CD8-positive, alpha-beta memory T cell (primary cell): ENCODE data around the gene TTC14. TPM values are rescaled to one million over a fixed set of nuclear protein-coding genes. Genes with fewer than 3 reads are reported as not detected.
"Not testable (repeated sequence)": the region's sequence is repeated elsewhere in the genome, so short reads cannot be mapped to it uniquely, and the experiment has no call there.

Experiments used
- CTCF ChIA-PET: fragments of 350-600 bp; sonication (Branson Sonifier 250); formaldehyde crosslinking; loops from one replicate; lab custom pipeline; 2021; ENCODE audit warnings: antibody characterized with exemption; lab: Charles Lee
- POLR2A ChIA-PET: fragments of 350-600 bp; sonication (Branson Sonifier 250); formaldehyde crosslinking; loops from one replicate; lab custom pipeline; 2021; ENCODE audit warnings: antibody characterized with exemption; lab: Charles Lee
- DNase-seq, 5 donors: peaks; one replicate each; pipeline versions ENCODE4 v3.0.0 to v3.0.0-alpha.2; 2020 to 2022; ENCODE audit warnings: mixed read lengths in 1 of 5
- H3K27ac ChIP-seq: one replicate; pipeline ENCODE4 v1.7.0; 2013; ENCODE audit warnings: low read depth, mild to moderate bottlenecking, low read length, moderate library complexity
- H3K27me3 ChIP-seq: 2 replicates; pipeline ENCODE4 v1.7.0; 2013; ENCODE audit warnings: low read length, mild to moderate bottlenecking; ENCODE audit not compliant: insufficient read depth, poor library complexity, severe bottlenecking
- H3K36me3 ChIP-seq: 2 replicates; pipeline ENCODE4 v1.7.0; 2013; ENCODE audit warnings: mild to moderate bottlenecking, low read length, moderate library complexity; ENCODE audit not compliant: insufficient read depth
- H3K4me1 ChIP-seq: 2 replicates; pipeline ENCODE4 v1.7.0; 2013; ENCODE audit warnings: mild to moderate bottlenecking, low read length, moderate library complexity; ENCODE audit not compliant: insufficient read depth
- H3K4me3 ChIP-seq: 2 replicates; pipeline ENCODE4 v1.7.0; 2013; ENCODE audit warnings: mild to moderate bottlenecking, low read length
- H3K9me3 ChIP-seq: 2 replicates; pipeline ENCODE4 v1.7.0; 2013; ENCODE audit warnings: mild to moderate bottlenecking, low read length
- H3K27ac Mint-ChIP-seq, 8 donors: one replicate each; pipeline ENCODE4 v1.8.0; 2020 to 2021; ENCODE audit warnings: mixed read lengths in 8 of 8, mild to moderate bottlenecking in 6 of 8, inconsistent platforms in 3 of 8, moderate library complexity in 3 of 8
- H3K27me3 Mint-ChIP-seq, 2 donors: one replicate each; pipeline ENCODE4 v1.8.0; 2020 to 2021; ENCODE audit warnings: mixed read lengths in 2 of 2, mild to moderate bottlenecking in 1 of 2, moderate library complexity in 1 of 2
- H3K36me3 Mint-ChIP-seq, 3 donors: one replicate each; pipeline ENCODE4 v1.8.0; 2020 to 2021; ENCODE audit warnings: mixed read lengths in 3 of 3, inconsistent platforms in 1 of 3, mild to moderate bottlenecking in 1 of 3
- H3K4me1 Mint-ChIP-seq, 3 donors: one replicate each; pipeline ENCODE4 v1.8.0; 2020 to 2021; ENCODE audit warnings: mixed read lengths in 3 of 3, inconsistent platforms in 1 of 3, mild to moderate bottlenecking in 1 of 3
- H3K4me3 Mint-ChIP-seq, 7 donors: one replicate each; pipeline ENCODE4 v1.8.0; 2020 to 2021; ENCODE audit warnings: mixed read lengths in 7 of 7, mild to moderate bottlenecking in 6 of 7, moderate library complexity in 4 of 7, inconsistent platforms in 2 of 7
- H3K9me3 Mint-ChIP-seq, 5 donors: one replicate each; pipeline ENCODE4 v1.8.0; 2020 to 2022; ENCODE audit warnings: mixed read lengths in 5 of 5, mild to moderate bottlenecking in 3 of 5, moderate library complexity in 2 of 5, inconsistent platforms in 1 of 5
- polyA plus RNA-seq: library from polyadenylated mRNA; unstranded; fragments of 300-500 nt; fragmentation: Illumina TruSeq; gene quantifications from one replicate; pipeline ENCODE4 v1.2.3, GENCODE V29; 2021
- total RNA-seq, 2 experiments: library from RNA; stranded (reverse); gene quantifications; one replicate each; pipeline ENCODE4 v1.2.3, GENCODE V29; 2021

TTC14 gene
- total and polyA plus RNA-seq, 3 experiments from 2014 or later: 17.9 to 43.0 (median 37.2) TPM

DNA sequence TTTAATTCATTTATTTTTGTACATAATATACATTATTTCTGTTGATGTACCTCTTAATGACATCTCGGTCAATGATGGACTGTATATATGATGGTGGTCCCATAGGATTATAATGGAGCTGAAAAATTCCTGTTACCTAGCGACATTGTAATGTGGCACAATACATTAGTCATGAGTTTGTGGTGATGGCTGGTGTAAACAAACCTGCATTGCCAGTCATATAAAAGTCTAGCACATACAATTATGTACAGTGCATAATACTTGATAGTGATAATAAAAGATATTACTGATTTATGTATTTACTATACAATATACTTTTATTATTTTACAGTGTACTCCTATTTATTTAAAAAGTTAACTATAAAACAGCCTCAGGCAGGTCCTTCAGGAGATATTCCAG lies 15.1 kb downstream of the TTC14 start:
- H3K27me3 ChIP-seq: no peaks in the 10 kb centered on the region
- H3K4me1 Mint-ChIP-seq: peaks cover 0 to 3% (median 3%) of the 10 kb centered on the region in 3 donors
- H3K9me3 Mint-ChIP-seq: peaks cover 0 to 5% (median 0%) of the 10 kb centered on the region in 5 donors
- CTCF ChIA-PET: no interaction called here
- peaks cover 5 to 20% (median 6%) of the 10 kb centered on the region in 3 donors for H3K36me3 Mint-ChIP-seq
- H3K9me3 ChIP-seq: no peaks in the 10 kb centered on the region
- no peak overlapping the region for H3K4me3 Mint-ChIP-seq
- POLR2A ChIA-PET: no interaction called here
- no peaks in the 10 kb centered on the region for H3K36me3 ChIP-seq
- DNase-seq: no peak
- H3K4me1 ChIP-seq: no peaks in the 10 kb centered on the region
- no peak overlapping the region for H3K4me3 ChIP-seq
- no peak overlapping the region for H3K27ac ChIP-seq
- H3K27me3 Mint-ChIP-seq: no peaks in the 10 kb centered on the region
- peak overlapping the region in 1 of 8 donors; percentile 83 for H3K27ac Mint-ChIP-seq

DNA sequence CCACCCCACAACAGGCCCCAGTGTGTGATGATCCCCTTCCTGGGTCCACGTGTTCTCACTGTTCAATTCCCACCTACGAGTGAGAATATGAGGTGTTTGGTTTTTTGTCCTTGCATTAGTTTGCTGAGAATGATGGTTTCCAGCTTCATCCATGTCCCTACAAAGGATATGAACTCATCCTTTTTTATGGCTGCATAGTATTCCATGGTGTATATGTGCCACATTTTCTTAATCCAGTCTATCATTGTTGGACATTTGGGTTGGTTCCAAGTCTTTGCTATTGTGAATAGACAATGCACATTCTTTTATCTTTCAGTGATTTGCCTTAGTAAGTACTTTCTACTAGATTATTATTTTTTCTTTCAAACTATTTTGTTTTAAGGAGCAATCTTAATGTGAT lies 16.6 kb downstream of the TTC14 start:
- H3K27ac Mint-ChIP-seq, H3K4me1 Mint-ChIP-seq, H3K9me3 ChIP-seq, H3K27ac ChIP-seq, H3K27me3 ChIP-seq, CTCF ChIA-PET, H3K36me3 ChIP-seq, H3K27me3 Mint-ChIP-seq, H3K4me3 ChIP-seq, H3K9me3 Mint-ChIP-seq, POLR2A ChIA-PET, H3K4me1 ChIP-seq, H3K36me3 Mint-ChIP-seq, DNase-seq, H3K4me3 Mint-ChIP-seq: not testable (repeated sequence)

DNA sequence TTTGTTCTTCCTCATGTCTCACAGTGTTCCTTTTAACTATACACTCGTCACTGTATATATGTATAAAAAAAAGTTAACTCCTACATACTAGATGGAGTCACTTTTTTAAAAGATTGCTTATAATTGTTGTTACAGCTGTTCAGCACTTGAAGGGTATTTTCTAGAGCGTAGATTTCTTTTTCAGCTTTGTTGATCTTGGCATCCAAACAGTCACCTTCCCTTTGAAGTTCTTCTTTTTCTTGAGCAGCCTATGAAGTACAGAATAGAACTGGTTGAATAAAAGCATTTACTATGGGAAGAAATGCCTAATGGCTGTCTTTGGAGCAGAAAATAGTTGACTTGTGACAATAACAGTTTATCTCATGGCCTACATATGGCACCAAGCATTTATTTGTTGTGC lies 17.8 kb downstream of the TTC14 start:
- peaks cover 10 to 13% (median 10%) of the 10 kb centered on the region in 3 donors for H3K36me3 Mint-ChIP-seq
- Histone ChIP-seq H3K36me3 (no peaks in the 10 kb centered on the region), H3K4me1 (no peaks in the 10 kb centered on the region), H3K27me3 (no peaks in the 10 kb centered on the region), H3K4me3 (no peak overlapping the region), H3K9me3 (no peaks in the 10 kb centered on the region), H3K27ac (no peak overlapping the region)
- no peak overlapping the region for H3K27ac Mint-ChIP-seq
- ChIA-PET POLR2A (no interaction called here), CTCF (no interaction called here)
- H3K4me3 Mint-ChIP-seq: no peak overlapping the region
- peaks cover 0 to 5% (median 0%) of the 10 kb centered on the region in 5 donors for H3K9me3 Mint-ChIP-seq
- DNase-seq: no peak
- H3K27me3 Mint-ChIP-seq: no peaks in the 10 kb centered on the region
- peaks cover 9 to 21% (median 12%) of the 10 kb centered on the region in 3 donors for H3K4me1 Mint-ChIP-seq

GRCh38 chr3:180624714-180625113 lies 22.8 kb downstream of the TTC14 start:
- DNase-seq: no peak
- Mint-ChIP-seq H3K4me3 (no peak overlapping the region), H3K4me1 (peaks cover 13 to 21% (median 16%) of the 10 kb centered on the region in 3 donors), H3K27ac (peak overlapping the region in 4 of 8 donors; percentile 13 to 64 (median 40)), H3K9me3 (no peaks in the 10 kb centered on the region), H3K27me3 (no peaks in the 10 kb centered on the region), H3K36me3 (peaks cover 19 to 26% (median 22%) of the 10 kb centered on the region in 3 donors)
- no peak overlapping the region for H3K27ac ChIP-seq
- no peaks in the 10 kb centered on the region for H3K9me3 ChIP-seq
- CTCF ChIA-PET: no interaction called here
- no peaks in the 10 kb centered on the region for H3K36me3 ChIP-seq
- H3K4me3 ChIP-seq: no peak overlapping the region
- no peaks in the 10 kb centered on the region for H3K4me1 ChIP-seq
- H3K27me3 ChIP-seq: no peaks in the 10 kb centered on the region
- POLR2A ChIA-PET: no interaction called here

GRCh38 chr3:180626844-180627243 lies 24.9 kb downstream of the TTC14 start:
- CTCF ChIA-PET: no interaction called here
- Mint-ChIP-seq H3K9me3 (no peaks in the 10 kb centered on the region), H3K4me3 (no peak overlapping the region), H3K27ac (no peak overlapping the region), H3K27me3 (no peaks in the 10 kb centered on the region), H3K36me3 (peaks cover 19 to 26% (median 22%) of the 10 kb centered on the region in 3 donors), H3K4me1 (peaks cover 13 to 21% (median 16%) of the 10 kb centered on the region in 3 donors)
- Histone ChIP-seq H3K27ac (no peak overlapping the region), H3K4me3 (no peak overlapping the region), H3K9me3 (no peaks in the 10 kb centered on the region), H3K36me3 (no peaks in the 10 kb centered on the region), H3K27me3 (no peaks in the 10 kb centered on the region), H3K4me1 (no peaks in the 10 kb centered on the region)
- no peak for DNase-seq
- POLR2A ChIA-PET: no interaction called here

DNA sequence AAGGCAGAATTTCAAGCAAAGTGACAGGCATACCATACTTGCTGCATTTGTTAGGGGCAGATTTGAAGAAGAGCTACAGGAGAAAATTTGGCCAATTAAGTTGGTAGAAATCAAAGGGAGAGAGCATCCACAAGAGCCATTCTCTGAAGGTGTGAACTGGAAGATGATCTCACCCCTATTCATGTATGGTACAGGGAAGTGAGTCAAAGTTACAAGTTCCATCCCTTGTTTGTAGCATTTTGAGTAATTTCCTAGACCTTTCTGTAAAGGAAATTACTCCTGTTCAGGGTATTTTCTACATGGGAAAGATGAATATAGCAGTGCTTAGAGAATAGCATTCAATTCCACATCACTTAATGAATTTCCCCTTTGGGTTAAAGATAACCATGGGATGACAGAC lies 28.4 kb downstream of the TTC14 start:
- no peaks in the 10 kb centered on the region for H3K4me1 ChIP-seq
- peaks cover 0 to 3% (median 0%) of the 10 kb centered on the region in 3 donors for H3K4me1 Mint-ChIP-seq

GRCh38 chr3:180631317-180631716 lies 29.4 kb downstream of the TTC14 start:
- H3K27me3 Mint-ChIP-seq: peaks cover 21 to 37% of the 10 kb centered on the region in 2 donors
- peaks cover 1 to 8% (median 4%) of the 10 kb centered on the region in 3 donors for H3K36me3 Mint-ChIP-seq
- H3K27ac ChIP-seq: no peak overlapping the region
- no peaks in the 10 kb centered on the region for H3K36me3 ChIP-seq
- no peak overlapping the region for H3K4me3 ChIP-seq
- H3K27me3 ChIP-seq: peaks cover 11% of the 10 kb centered on the region
- no peak for DNase-seq
- H3K9me3 Mint-ChIP-seq: peaks cover 0 to 1% (median 0%) of the 10 kb centered on the region in 5 donors
- H3K4me1 ChIP-seq: no peaks in the 10 kb centered on the region
- no peaks in the 10 kb centered on the region for H3K9me3 ChIP-seq
- H3K4me1 Mint-ChIP-seq: no peaks in the 10 kb centered on the region
- H3K4me3 Mint-ChIP-seq: no peak overlapping the region
- ChIA-PET CTCF (no interaction called here), POLR2A (no interaction called here)
- no peak overlapping the region for H3K27ac Mint-ChIP-seq

More for the DNA sequence above, 28.4 kb downstream of the TTC14 start:
- peaks cover 5 to 15% (median 7%) of the 10 kb centered on the region in 3 donors for H3K36me3 Mint-ChIP-seq
- H3K27me3 Mint-ChIP-seq: peaks cover 16 to 28% of the 10 kb centered on the region in 2 donors
- peak overlapping the region in 1 of 8 donors; percentile 36 for H3K27ac Mint-ChIP-seq
- ChIA-PET CTCF (no interaction called here), POLR2A (no interaction called here)
- Histone ChIP-seq H3K36me3 (no peaks in the 10 kb centered on the region), H3K4me3 (no peak overlapping the region), H3K27ac (no peak overlapping the region), H3K9me3 (no peaks in the 10 kb centered on the region), H3K27me3 (peaks cover 6% of the 10 kb centered on the region)
- peaks cover 0 to 1% (median 0%) of the 10 kb centered on the region in 5 donors for H3K9me3 Mint-ChIP-seq
- H3K4me3 Mint-ChIP-seq: no peak overlapping the region
- DNase-seq: no peak

GRCh38 chr3:180633722-180634121 lies 31.8 kb downstream of the TTC14 start:
- CTCF ChIA-PET: no interaction called here
- POLR2A ChIA-PET: no interaction called here
- H3K4me1 Mint-ChIP-seq: no peaks in the 10 kb centered on the region

More at GRCh38 chr3:180633722-180634121, 31.8 kb downstream of the TTC14 start:
- Mint-ChIP-seq H3K36me3 (peaks cover 0 to 4% (median 0%) of the 10 kb centered on the region in 3 donors), H3K27ac (no peak overlapping the region), H3K9me3 (peaks cover 0 to 1% (median 0%) of the 10 kb centered on the region in 5 donors), H3K27me3 (peaks cover 36 to 58% of the 10 kb centered on the region in 2 donors), H3K4me3 (no peak overlapping the region)
- Histone ChIP-seq H3K4me3 (no peak overlapping the region), H3K4me1 (no peaks in the 10 kb centered on the region), H3K27me3 (peaks cover 11% of the 10 kb centered on the region), H3K9me3 (no peaks in the 10 kb centered on the region), H3K36me3 (no peaks in the 10 kb centered on the region), H3K27ac (no peak overlapping the region)
- no peak for DNase-seq
